ENCODE results near the gene ZMIZ1.
A peak's percentile ranks its signal among the peaks of the same experiment; 100 is the strongest.

Gene ZMIZ1

DNA sequence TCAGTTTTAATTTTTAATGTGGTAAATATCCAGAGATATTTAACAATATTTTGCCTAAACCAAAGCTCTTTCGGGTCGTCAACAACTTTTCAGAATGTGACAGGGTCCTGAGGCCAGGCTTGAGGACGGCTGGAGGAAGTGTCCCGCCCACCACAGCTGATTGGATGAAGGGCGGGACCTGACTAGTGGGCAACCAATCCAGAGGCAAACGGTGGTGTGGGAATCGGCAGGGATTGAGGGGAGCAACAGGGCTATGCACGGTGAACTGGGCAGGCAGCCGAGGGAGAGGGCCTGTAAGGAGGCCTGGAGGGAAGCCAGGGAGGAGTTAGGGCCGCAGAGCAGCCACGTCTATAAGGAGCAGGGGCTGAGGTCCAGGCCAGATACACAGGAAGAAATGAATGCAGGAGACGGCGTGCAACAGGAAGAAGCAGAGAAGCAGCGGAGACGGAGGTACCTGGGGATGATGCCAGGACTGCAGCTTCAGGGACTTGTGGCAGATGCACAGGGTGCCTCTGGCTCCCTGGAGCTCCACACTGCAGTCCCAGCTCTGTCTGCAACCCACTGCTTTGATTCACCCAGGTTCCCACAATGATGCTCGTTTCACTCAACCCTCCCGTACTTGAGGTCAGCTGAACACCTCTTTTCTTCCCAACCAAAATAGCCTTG, 46.1 kb upstream of the ZMIZ1 start:
- Histone ChIP-seq H3K27ac (ENCODE audit: extremely low read depth, low read depth, low read length) (no peak overlapping the region), H3K9me3 (ENCODE audit: control insufficient read depth, insufficient read depth, low read depth, low read length) (no peaks in the 10 kb centered on the region), H3K36me3 (ENCODE audit: control insufficient read depth in 2 of 2, insufficient read depth in 1 of 2, low read length in 2 of 2) (no peaks in the 10 kb centered on the region), H3K4me1 (ENCODE audit: control insufficient read depth, insufficient read depth, low read length) (no peaks in the 10 kb centered on the region), H3K4me3 (ENCODE audit: low read depth, low read length) (no peak overlapping the region)
- CTCF ChIA-PET: no interaction called here
- POLR2A ChIA-PET: no interaction called here
- TF ChIP-seq SALL2 (tag by site-specific recombination; IDR thresholded peaks at IDR 0.05; ENCODE audit: borderline replicate concordance) (no peak), ZBTB20 (tag by site-specific recombination; IDR thresholded peaks at IDR 0.05) (no peak), ZNF623 (tag by site-specific recombination; IDR thresholded peaks at IDR 0.05) (peak; percentile 53), ZNF654 (tag by site-specific recombination; IDR thresholded peaks at IDR 0.05; ENCODE audit: low read depth) (no peak), ZNF423 (tag by site-specific recombination; IDR thresholded peaks at IDR 0.05) (no peak), MYNN (tag by site-specific recombination; IDR thresholded peaks at IDR 0.05; ENCODE audit: borderline replicate concordance) (no peak), ZNF530 (tag by site-specific recombination; IDR thresholded peaks at IDR 0.05; ENCODE audit: low read depth) (no peak), ZSCAN16 (tag by site-specific recombination; IDR thresholded peaks at IDR 0.05) (no peak), SCRT1 (tag by site-specific recombination; IDR thresholded peaks at IDR 0.05; ENCODE audit: borderline replicate concordance) (peak; percentile 75; the same call in 1 of the 2 replicates), ZFP41 (tag by site-specific recombination; IDR thresholded peaks at IDR 0.05; ENCODE audit: borderline replicate concordance) (no peak), ZNF341 (tag by site-specific recombination; IDR thresholded peaks at IDR 0.05; ENCODE audit: low read depth) (0 out of 2 replicates have a peak, but pooled peaks have one; percentile 15), ZBTB1 (tag by site-specific recombination; IDR thresholded peaks at IDR 0.05) (no peak), ZNF776 (tag by site-specific recombination; IDR thresholded peaks at IDR 0.05; ENCODE audit: borderline replicate concordance) (no peak)
- TF ChIP-seq, protein P1, sequence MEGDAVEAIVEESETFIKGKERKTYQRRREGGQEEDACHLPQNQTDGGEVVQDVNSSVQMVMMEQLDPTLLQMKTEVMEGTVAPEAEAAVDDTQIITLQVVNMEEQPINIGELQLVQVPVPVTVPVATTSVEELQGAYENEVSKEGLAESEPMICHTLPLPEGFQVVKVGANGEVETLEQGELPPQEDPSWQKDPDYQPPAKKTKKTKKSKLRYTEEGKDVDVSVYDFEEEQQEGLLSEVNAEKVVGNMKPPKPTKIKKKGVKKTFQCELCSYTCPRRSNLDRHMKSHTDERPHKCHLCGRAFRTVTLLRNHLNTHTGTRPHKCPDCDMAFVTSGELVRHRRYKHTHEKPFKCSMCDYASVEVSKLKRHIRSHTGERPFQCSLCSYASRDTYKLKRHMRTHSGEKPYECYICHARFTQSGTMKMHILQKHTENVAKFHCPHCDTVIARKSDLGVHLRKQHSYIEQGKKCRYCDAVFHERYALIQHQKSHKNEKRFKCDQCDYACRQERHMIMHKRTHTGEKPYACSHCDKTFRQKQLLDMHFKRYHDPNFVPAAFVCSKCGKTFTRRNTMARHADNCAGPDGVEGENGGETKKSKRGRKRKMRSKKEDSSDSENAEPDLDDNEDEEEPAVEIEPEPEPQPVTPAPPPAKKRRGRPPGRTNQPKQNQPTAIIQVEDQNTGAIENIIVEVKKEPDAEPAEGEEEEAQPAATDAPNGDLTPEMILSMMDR (tag by site-specific recombination; IDR thresholded peaks at IDR 0.05): no peak
- TF ChIP-seq, protein P2, sequence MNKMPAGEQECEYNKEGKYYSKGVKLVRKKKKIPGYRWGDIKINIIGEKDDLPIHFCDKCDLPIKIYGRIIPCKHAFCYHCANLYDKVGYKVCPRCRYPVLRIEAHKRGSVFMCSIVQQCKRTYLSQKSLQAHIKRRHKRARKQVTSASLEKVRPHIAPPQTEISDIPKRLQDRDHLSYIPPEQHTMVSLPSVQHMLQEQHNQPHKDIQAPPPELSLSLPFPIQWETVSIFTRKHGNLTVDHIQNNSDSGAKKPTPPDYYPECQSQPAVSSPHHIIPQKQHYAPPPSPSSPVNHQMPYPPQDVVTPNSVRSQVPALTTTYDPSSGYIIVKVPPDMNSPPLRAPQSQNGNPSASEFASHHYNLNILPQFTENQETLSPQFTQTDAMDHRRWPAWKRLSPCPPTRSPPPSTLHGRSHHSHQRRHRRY (tag by site-specific recombination; IDR thresholded peaks at IDR 0.05): no peak
- TF ChIP-seq, protein P3, sequence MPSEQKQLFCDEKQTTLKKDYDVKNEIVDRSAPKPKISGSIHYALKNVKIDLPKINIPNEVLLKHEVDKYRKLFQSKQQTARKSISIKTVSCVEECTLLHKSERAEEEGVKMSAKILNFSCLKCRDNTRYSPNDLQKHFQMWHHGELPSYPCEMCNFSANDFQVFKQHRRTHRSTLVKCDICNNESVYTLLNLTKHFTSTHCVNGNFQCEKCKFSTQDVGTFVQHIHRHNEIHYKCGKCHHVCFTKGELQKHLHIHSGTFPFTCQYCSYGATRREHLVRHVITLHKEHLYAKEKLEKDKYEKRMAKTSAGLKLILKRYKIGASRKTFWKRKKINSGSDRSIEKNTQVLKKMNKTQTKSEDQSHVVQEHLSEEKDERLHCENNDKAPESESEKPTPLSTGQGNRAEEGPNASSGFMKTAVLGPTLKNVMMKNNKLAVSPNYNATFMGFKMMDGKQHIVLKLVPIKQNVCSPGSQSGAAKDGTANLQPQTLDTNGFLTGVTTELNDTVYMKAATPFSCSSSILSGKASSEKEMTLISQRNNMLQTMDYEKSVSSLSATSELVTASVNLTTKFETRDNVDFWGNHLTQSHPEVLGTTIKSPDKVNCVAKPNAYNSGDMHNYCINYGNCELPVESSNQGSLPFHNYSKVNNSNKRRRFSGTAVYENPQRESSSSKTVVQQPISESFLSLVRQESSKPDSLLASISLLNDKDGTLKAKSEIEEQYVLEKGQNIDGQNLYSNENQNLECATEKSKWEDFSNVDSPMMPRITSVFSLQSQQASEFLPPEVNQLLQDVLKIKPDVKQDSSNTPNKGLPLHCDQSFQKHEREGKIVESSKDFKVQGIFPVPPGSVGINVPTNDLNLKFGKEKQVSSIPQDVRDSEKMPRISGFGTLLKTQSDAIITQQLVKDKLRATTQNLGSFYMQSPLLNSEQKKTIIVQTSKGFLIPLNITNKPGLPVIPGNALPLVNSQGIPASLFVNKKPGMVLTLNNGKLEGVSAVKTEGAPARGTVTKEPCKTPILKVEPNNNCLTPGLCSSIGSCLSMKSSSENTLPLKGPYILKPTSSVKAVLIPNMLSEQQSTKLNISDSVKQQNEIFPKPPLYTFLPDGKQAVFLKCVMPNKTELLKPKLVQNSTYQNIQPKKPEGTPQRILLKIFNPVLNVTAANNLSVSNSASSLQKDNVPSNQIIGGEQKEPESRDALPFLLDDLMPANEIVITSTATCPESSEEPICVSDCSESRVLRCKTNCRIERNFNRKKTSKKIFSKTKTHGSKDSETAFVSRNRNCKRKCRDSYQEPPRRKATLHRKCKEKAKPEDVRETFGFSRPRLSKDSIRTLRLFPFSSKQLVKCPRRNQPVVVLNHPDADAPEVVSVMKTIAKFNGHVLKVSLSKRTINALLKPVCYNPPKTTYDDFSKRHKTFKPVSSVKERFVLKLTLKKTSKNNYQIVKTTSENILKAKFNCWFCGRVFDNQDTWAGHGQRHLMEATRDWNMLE (tag by site-specific recombination; conservative IDR thresholded peaks at IDR 0.05; ENCODE audit: low read depth): no peak
- TF ChIP-seq, protein P4, sequence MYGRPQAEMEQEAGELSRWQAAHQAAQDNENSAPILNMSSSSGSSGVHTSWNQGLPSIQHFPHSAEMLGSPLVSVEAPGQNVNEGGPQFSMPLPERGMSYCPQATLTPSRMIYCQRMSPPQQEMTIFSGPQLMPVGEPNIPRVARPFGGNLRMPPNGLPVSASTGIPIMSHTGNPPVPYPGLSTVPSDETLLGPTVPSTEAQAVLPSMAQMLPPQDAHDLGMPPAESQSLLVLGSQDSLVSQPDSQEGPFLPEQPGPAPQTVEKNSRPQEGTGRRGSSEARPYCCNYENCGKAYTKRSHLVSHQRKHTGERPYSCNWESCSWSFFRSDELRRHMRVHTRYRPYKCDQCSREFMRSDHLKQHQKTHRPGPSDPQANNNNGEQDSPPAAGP (tag by site-specific recombination; IDR thresholded peaks at IDR 0.05): no peak
- TF ChIP-seq, protein P5, sequence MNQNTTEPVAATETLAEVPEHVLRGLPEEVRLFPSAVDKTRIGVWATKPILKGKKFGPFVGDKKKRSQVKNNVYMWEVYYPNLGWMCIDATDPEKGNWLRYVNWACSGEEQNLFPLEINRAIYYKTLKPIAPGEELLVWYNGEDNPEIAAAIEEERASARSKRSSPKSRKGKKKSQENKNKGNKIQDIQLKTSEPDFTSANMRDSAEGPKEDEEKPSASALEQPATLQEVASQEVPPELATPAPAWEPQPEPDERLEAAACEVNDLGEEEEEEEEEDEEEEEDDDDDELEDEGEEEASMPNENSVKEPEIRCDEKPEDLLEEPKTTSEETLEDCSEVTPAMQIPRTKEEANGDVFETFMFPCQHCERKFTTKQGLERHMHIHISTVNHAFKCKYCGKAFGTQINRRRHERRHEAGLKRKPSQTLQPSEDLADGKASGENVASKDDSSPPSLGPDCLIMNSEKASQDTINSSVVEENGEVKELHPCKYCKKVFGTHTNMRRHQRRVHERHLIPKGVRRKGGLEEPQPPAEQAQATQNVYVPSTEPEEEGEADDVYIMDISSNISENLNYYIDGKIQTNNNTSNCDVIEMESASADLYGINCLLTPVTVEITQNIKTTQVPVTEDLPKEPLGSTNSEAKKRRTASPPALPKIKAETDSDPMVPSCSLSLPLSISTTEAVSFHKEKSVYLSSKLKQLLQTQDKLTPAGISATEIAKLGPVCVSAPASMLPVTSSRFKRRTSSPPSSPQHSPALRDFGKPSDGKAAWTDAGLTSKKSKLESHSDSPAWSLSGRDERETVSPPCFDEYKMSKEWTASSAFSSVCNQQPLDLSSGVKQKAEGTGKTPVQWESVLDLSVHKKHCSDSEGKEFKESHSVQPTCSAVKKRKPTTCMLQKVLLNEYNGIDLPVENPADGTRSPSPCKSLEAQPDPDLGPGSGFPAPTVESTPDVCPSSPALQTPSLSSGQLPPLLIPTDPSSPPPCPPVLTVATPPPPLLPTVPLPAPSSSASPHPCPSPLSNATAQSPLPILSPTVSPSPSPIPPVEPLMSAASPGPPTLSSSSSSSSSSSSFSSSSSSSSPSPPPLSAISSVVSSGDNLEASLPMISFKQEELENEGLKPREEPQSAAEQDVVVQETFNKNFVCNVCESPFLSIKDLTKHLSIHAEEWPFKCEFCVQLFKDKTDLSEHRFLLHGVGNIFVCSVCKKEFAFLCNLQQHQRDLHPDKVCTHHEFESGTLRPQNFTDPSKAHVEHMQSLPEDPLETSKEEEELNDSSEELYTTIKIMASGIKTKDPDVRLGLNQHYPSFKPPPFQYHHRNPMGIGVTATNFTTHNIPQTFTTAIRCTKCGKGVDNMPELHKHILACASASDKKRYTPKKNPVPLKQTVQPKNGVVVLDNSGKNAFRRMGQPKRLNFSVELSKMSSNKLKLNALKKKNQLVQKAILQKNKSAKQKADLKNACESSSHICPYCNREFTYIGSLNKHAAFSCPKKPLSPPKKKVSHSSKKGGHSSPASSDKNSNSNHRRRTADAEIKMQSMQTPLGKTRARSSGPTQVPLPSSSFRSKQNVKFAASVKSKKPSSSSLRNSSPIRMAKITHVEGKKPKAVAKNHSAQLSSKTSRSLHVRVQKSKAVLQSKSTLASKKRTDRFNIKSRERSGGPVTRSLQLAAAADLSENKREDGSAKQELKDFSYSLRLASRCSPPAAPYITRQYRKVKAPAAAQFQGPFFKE (tag by site-specific recombination; IDR thresholded peaks at IDR 0.05; ENCODE audit: borderline replicate concordance): no peak

All from HEK293 (cell line).